BJ (cell line): ENCODE data around the gene SHISA8. TPM values are rescaled to one million over a fixed set of nuclear protein-coding genes. Genes with fewer than 3 reads are reported as not detected.

ENCODE experiments used
- CTCF ChIA-PET: fragments of 350-600 bp; formaldehyde crosslinking; extraction: SDS; loops from one replicate; lab custom pipeline; 2021; ENCODE audit warnings: antibody characterized with exemption, inconsistent platforms; lab: Yijun Ruan, JAX
- POLR2A ChIA-PET: fragments of 300-600 bp; sonication (Branson Sonifier 250); formaldehyde crosslinking; extraction: SDS; loops from one replicate; lab custom pipeline; 2021; ENCODE audit warnings: antibody characterized with exemption; lab: Charles Lee
- DNase-seq: peaks from one replicate; pipeline ENCODE4 v3.0.0-alpha.2; 2011; ENCODE audit warnings: low read depth
- H3K27me3 ChIP-seq: 2 replicates; pipeline ENCODE4 v1.6.0; 2011; ENCODE audit warnings: low read length; ENCODE audit not compliant: control insufficient read depth, insufficient read depth
- H3K36me3 ChIP-seq: 2 replicates; pipeline ENCODE4 v1.5.1; 2011; ENCODE audit warnings: low read length; ENCODE audit not compliant: control insufficient read depth, insufficient read depth
- H3K4me3 ChIP-seq: 2 replicates; pipeline ENCODE4 v1.5.1; 2011; ENCODE audit warnings: low read depth, mild to moderate bottlenecking, control low read depth, low read length
- CTCF ChIP-seq: IDR thresholded peaks from 2 replicates; pipeline ENCODE4 v1.5.1; 2011; ENCODE audit warnings: low read depth, mild to moderate bottlenecking, control low read depth, inconsistent platforms, low read length, moderate library complexity; ENCODE audit not compliant: insufficient read depth
- polyA plus RNA-seq: library from polyadenylated mRNA; depleted of rRNA; stranded (reverse); fragments of >200 nt; gene quantifications from 2 replicates; pipeline ENCODE4 v1.2.3, GENCODE V29; 2011; rRNA removed
- small RNA-seq: library from RNA; depleted of rRNA; stranded (forward); fragments of <200 nt; gene quantifications from one replicate; pipeline ENCODE3, GENCODE V24; 2012; ENCODE audit warnings: low replicate concordance, low read depth; ENCODE audit not compliant: insufficient read length

The SHISA8 gene
- polyA plus RNA-seq, 1 experiment: not detected

DNA sequence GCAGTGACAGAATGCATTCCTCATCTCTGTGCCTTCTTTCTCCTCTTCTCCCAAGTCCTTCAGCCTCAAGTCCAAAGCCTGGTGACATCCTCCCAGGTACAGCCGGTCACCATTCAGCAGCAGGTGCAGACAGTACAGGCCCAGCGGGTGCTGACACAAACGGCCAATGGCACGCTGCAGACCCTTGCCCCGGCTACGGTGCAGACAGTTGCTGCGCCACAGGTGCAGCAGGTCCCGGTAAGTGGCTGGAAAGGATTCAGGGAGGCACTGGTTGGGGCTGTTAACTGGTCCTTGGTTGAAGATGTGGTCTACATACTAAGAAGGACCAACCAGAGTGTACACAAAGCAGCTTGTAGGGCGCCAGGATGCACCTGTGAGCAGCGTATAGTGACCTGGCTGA lies 46.3 kb downstream of the SHISA8 start:
- TF ChIP-seq CTCF: no peak
- Histone ChIP-seq H3K27me3 (no peaks in the 10 kb centered on the region), H3K36me3 (peaks cover 13% of the 10 kb centered on the region), H3K4me3 (no peak overlapping the region)
- ChIA-PET POLR2A (no interaction called here), CTCF (no interaction called here)
- no peak for DNase-seq

DNA sequence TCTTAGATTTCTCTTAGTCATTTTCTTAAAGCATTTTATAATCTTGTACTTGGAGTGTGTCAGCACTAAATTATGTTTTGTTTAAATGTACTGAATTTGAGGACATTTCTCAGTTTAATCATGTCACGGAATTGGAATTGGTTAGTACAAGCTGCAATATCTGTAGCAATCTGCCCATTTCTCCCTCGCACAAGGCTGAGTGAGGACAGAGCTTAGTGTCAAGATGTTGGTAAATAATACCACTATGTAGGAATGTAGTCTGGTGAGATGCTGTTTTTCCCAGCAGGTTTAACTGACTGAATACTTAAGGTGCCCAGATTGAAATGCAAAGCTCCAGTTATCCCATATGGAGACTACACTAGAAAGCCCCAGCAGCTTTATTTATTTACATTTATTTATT lies 51.4 kb downstream of the SHISA8 start:
- DNase-seq: no peak
- TF ChIP-seq CTCF: no peak
- Histone ChIP-seq H3K36me3 (peaks cover 6% of the 10 kb centered on the region), H3K27me3 (no peaks in the 10 kb centered on the region), H3K4me3 (no peak overlapping the region)
- CTCF ChIA-PET: interaction anchor here (0.9 to 1.0 kb wide), 2 partner anchors 8 to 166 kb away, joined by 3 to 4 read pairs; no protein-coding TSS in a partner anchor
- POLR2A ChIA-PET: no interaction called here

- H3K4me3 ChIP-seq: no peak overlapping the region
- POLR2A ChIA-PET: no interaction called here
- no peaks in the 10 kb centered on the region for H3K27me3 ChIP-seq
- CTCF ChIA-PET: interaction anchor here (1.0 to 1.6 kb wide), 2 partner anchors 117 to 166 kb away, joined by 6 to 10 read pairs; no protein-coding TSS in a partner anchor
- DNase-seq: no peak
- peaks cover 6% of the 10 kb centered on the region for H3K36me3 ChIP-seq
- no peak for TF ChIP-seq CTCF
Observed at GRCh38 chr22:41862530-41863266, 52.2 kb downstream of the SHISA8 start.

GRCh38 chr22:41862160-41862529 lies 52.7 kb downstream of the SHISA8 start:
- POLR2A ChIA-PET: no interaction called here
- Histone ChIP-seq H3K36me3 (peaks cover 5% of the 10 kb centered on the region), H3K27me3 (no peaks in the 10 kb centered on the region), H3K4me3 (no peak overlapping the region)
- CTCF ChIA-PET: interaction anchor here (1.0 to 1.6 kb wide), 2 partner anchors 116 to 165 kb away, joined by 6 to 10 read pairs; no protein-coding TSS in a partner anchor
- DNase-seq: no peak
- TF ChIP-seq CTCF: no peak

Small RNAs within 50 kb of the gene (small RNA-seq; reads per million reads assigned to genes)
- gene MIR33A: 76.5 reads per million, percentile 90 among the genes with 10 or more reads in this experiment

Other genes starting within 250 kb of the SHISA8 start
- 288 and 327 TPM in 2 replicates for gene SNU13, start 226.2 kb downstream of the SHISA8 start, polyA plus RNA-seq
- 3.2 and 3.8 TPM in 2 replicates for gene MEI1, start 215.6 kb downstream of the SHISA8 start, polyA plus RNA-seq
- 4.1 and 6.0 TPM in 2 replicates for gene CCDC134, start 114.4 kb downstream of the SHISA8 start, polyA plus RNA-seq
- 20.3 and 26.2 TPM in 2 replicates for gene SREBF2, start 82.0 kb downstream of the SHISA8 start, polyA plus RNA-seq
- gene TNFRSF13C, start 11.7 kb upstream of the SHISA8 start, polyA plus RNA-seq: 0.06 and 0.16 TPM in 2 replicates
- 18.6 and 30.4 TPM in 2 replicates for gene CENPM, start 32.1 kb upstream of the SHISA8 start, polyA plus RNA-seq
- 0.02 and 0.06 TPM in 2 replicates for gene SEPTIN3, start 54.4 kb upstream of the SHISA8 start, polyA plus RNA-seq
- gene WBP2NL, start 83.7 kb upstream of the SHISA8 start, polyA plus RNA-seq: 0.17 and 0.22 TPM in 2 replicates
- 41.4 and 68.4 TPM in 2 replicates for gene NAGA, start 155.7 kb upstream of the SHISA8 start, polyA plus RNA-seq
- 20.1 and 27.4 TPM in 2 replicates for gene PHETA2, start 159.2 kb upstream of the SHISA8 start, polyA plus RNA-seq
- gene SMDT1, start 164.6 kb upstream of the SHISA8 start, polyA plus RNA-seq: 32.3 and 35.7 TPM in 2 replicates
- gene NDUFA6, start 175.7 kb upstream of the SHISA8 start, polyA plus RNA-seq: 76.0 and 85.6 TPM in 2 replicates
- gene CYP2D6, start 215.7 kb upstream of the SHISA8 start, polyA plus RNA-seq: 0.54 and 0.77 TPM in 2 replicates